Fibroblast of villous mesenchyme (primary cell): Measurements from ENCODE around the gene CILP2. TPM values are rescaled to one million over a fixed set of nuclear protein-coding genes. Genes with fewer than 3 reads are reported as not detected.

Source experiments
- DNase-seq: peaks from one replicate; pipeline ENCODE4 v3.0.0-alpha.2; 2010; ENCODE audit warnings: low read depth
- H3K4me3 ChIP-seq: 2 replicates; pipeline ENCODE4 v1.5.1; 2011; ENCODE audit warnings: low read depth, mild to moderate bottlenecking, low read length
- total RNA-seq: library from RNA; depleted of rRNA; stranded (reverse); fragments of >200 nt; gene quantifications from 2 replicates; pipeline ENCODE4 v1.2.3, GENCODE V29; 2012
- TF ChIP-seq, protein P1 (sequence below): IDR thresholded peaks from 2 replicates; pipeline ENCODE4 v1.5.1; 2012; ENCODE audit warnings: low read depth, mild to moderate bottlenecking, low read length; ENCODE audit not compliant: insufficient read depth

Gene CILP2
- total RNA-seq, 1 donor: 0.43 TPM

DNA sequence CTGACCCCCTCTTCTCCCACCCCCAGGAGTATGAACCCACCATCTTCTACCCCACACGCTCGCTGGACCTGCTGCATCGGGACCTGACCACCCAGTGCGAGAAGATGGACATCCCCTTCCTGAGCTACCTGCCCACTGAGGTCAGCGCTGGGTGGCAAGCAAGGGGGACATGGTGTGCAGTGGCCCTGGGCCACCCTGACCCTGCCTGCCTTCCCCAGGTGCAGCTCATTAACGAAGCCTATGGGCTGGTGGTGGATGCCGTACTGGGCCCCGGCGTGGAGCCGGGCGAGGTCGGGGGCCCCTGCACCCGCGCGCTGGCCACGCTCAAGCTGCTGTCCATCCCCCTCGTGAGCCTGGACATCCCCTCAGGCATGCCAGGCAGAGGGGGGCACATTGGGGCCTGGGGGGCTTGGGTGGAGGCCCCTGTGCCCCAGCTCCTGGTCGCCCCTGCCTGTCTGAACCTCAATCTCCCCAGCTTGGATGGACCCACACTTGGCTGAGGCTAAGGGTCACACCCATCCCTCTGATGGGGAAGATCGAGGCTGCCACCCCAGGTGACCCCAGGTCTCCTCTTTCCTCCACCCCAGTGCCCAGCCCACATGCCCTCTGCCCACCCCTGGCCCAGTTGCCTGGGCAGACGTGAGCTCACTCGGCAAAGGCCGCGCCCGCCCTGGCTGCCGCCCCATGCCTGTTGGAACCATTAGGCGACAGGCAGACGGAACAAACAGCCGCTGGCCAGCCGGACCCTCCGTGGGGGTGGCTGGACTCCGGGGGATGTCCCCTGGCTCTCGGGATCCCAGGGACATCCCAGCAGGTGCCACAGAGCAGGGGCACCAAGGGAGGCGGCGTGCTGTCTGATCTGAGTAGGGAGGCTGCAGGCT, 2.5 kb upstream of the CILP2 start:
- H3K4me3 ChIP-seq: no peak overlapping the region
- DNase-seq: no peak
- TF ChIP-seq, protein P1, sequence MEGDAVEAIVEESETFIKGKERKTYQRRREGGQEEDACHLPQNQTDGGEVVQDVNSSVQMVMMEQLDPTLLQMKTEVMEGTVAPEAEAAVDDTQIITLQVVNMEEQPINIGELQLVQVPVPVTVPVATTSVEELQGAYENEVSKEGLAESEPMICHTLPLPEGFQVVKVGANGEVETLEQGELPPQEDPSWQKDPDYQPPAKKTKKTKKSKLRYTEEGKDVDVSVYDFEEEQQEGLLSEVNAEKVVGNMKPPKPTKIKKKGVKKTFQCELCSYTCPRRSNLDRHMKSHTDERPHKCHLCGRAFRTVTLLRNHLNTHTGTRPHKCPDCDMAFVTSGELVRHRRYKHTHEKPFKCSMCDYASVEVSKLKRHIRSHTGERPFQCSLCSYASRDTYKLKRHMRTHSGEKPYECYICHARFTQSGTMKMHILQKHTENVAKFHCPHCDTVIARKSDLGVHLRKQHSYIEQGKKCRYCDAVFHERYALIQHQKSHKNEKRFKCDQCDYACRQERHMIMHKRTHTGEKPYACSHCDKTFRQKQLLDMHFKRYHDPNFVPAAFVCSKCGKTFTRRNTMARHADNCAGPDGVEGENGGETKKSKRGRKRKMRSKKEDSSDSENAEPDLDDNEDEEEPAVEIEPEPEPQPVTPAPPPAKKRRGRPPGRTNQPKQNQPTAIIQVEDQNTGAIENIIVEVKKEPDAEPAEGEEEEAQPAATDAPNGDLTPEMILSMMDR: no peak

DNA sequence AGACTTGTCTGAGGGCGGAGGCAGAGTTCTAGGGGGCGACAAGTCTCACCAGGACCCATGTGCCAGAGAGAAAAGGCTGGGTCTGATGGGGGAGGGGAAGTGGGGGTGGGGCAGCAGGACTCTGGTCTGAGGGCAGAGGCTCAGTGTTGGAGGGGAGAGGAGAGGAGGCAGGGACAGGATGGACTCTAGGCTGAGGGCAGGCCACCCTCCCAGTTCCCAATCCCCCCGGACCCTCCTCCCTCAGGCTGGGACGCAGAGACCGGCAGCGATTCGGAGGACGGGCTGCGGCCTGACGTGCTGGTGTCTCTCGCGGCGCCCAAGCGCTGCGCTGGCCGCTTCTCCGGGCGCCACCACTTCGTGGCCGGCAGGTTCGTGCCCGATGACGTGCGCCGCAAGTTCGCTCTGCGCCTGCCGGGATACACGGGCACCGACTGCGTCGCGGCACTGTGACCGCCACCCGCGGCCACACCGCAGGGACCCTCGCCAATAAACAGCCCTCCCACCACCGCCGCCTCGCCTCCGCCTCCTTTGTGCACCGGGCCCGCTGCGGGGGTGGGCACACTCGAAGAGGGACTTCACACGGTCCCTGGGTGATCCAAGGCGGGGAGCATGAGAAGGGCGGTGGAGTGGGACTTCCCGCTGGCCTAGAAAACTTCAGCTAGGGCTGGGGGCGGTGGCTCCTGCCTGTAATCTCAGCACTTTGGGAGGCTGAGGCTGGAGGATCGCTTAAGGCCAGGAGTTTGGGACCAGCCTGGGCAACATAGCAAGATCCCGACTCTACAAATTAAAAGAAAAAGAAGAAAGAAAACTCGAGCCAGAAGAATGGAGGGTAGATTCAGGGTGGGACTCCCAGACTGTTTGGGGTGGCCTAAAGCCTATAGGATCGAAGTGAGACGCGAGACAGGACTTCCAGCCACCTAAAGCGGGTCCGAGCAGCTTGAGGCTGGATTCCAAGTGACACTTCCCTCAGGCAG, 703 bp upstream of the CILP2 start:
- no peak overlapping the region for H3K4me3 ChIP-seq
- TF ChIP-seq, protein P1: no peak
- no peak for DNase-seq

DNA sequence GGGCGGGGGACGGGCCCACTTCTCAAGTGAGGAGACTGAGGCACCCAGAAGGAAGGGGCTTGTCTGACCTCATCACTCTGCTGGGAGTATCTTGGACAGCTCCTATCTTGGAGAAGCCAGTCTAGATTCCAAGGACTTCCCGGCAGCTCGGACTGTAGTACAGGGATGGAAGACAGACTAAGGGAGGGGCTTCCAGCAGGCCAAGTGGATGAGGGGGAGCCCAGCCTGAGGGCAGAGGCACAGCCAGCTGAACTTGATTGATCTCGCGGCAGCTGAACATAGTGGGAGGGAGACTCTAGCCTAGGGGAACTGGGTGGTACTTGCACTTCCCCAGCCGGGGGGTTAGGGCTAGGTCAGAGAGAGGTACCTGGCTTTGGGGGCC, 711 bp downstream of the CILP2 start:
- DNase-seq: no peak
- TF ChIP-seq, protein P1: no peak

DNA sequence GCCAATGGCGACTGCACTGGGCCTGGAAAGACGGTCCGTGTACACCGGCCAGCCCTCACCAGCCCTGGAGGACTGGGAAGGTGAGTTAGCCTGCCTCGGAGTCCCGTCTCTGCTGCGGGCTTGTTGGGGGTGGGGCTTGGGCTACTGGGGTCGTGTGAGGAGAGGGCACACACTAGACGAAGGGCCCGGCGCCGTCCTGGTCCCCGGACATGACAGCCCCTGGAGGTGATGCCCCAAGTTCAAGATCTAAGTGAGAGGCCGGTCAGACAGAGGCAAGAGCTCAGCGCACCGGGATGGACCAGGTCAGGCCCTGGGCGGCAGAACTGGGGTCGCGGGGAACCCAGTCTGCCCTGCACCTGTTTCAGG, 1.6 kb downstream of the CILP2 start:
- H3K4me3 ChIP-seq: no peak overlapping the region
- DNase-seq: no peak
- TF ChIP-seq, protein P1: no peak

More for the DNA sequence above, 711 bp downstream of the CILP2 start:
- no peak overlapping the region for H3K4me3 ChIP-seq

DNA sequence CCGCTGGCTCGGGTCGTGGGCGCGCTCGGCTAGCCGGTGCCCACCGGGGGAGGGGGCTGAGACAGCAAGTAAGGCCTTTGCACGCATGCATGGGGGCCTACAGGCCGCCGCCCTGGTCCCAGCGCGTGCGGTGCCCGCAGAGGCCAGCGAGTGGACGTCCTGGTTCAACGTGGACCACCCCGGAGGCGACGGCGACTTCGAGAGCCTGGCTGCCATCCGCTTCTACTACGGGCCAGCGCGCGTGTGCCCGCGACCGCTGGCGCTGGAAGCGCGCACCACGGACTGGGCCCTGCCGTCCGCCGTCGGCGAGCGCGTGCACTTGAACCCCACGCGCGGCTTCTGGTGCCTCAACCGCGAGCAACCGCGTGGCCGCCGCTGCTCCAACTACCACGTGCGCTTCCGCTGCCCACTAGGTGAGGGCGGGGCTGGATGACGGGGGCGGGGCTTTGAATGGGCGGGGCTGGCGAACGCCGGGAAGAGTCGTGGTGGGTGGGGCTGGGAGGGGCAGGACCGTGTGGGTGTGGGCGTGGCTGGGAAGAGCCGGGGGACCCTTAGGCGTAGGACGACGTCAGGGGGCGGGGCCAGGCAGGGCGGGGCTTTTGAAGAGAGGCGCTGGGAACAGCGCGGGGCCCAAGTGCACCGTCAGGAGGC, 2.1 kb downstream of the CILP2 start:
- DNase-seq: peak; percentile 67

More for the DNA sequence above, 2.1 kb downstream of the CILP2 start:
- TF ChIP-seq, protein P1: no peak
- peak overlapping the region; percentile 34 for H3K4me3 ChIP-seq
